ENCODE data around the gene MYOCD. TPM values are rescaled to one million over a fixed set of nuclear protein-coding genes. Genes with fewer than 3 reads are reported as not detected.

The MYOCD gene
- total RNA-seq, 1 experiment from 2014 or later: 2.6 TPM

GRCh38 chr17:12729086-12729485, 63.4 kb downstream of the MYOCD start:
- no peaks in the 10 kb centered on the region for H3K9me3 Mint-ChIP-seq (ENCODE audit: unreplicated experiment)
- no peak for TF ChIP-seq CTCF (IDR thresholded peaks at IDR 0.05; ENCODE audit: insufficient read depth in 1 of 2, low read depth in 1 of 2, low read length in 1 of 2, severe bottlenecking in 1 of 2, unreplicated experiment in 1 of 2)
- Histone ChIP-seq H3K36me3 (ENCODE audit: control insufficient read depth, insufficient read depth, low read length) (no peaks in the 10 kb centered on the region), H3K4me1 (peaks cover 14% of the 10 kb centered on the region), H3K27me3 (replicated peaks; ENCODE audit: control insufficient read depth, insufficient read depth, low read length) (no peaks in the 10 kb centered on the region), H3K9me3 (no peaks in the 10 kb centered on the region), H3K4me3 (ENCODE audit: low read depth, low read length) (no peak overlapping the region)
- H3K4me3 Mint-ChIP-seq (ENCODE audit: unreplicated experiment): no peak overlapping the region
- no peaks in the 10 kb centered on the region for H3K36me3 Mint-ChIP-seq (ENCODE audit: insufficient read depth, unreplicated experiment)
- H3K27me3 Mint-ChIP-seq (ENCODE audit: insufficient read depth, unreplicated experiment): no peaks in the 10 kb centered on the region
- peaks cover 7% of the 10 kb centered on the region for H3K4me1 Mint-ChIP-seq (ENCODE audit: low read depth, unreplicated experiment)
- peak overlapping the region; percentile 64 for H3K27ac Mint-ChIP-seq (ENCODE audit: unreplicated experiment)
- CTCF ChIA-PET: no interaction called here
- no peak for DNase-seq
- POLR2A ChIA-PET: no interaction called here
- BruUV-seq (replicated peaks): no TSS peak
- intact Hi-C loops (cut with micrococcal nuclease; ENCODE audit: unreplicated experiment): no loop called here

- Mint-ChIP-seq H3K9me3 (ENCODE audit: unreplicated experiment) (no peaks in the 10 kb centered on the region), H3K27me3 (ENCODE audit: insufficient read depth, unreplicated experiment) (no peaks in the 10 kb centered on the region), H3K4me3 (ENCODE audit: unreplicated experiment) (peak overlapping the region; percentile 52), H3K4me1 (ENCODE audit: low read depth, unreplicated experiment) (peaks cover 7% of the 10 kb centered on the region), H3K27ac (ENCODE audit: unreplicated experiment) (peak overlapping the region; percentile 64), H3K36me3 (ENCODE audit: insufficient read depth, unreplicated experiment) (no peaks in the 10 kb centered on the region)
- DNase-seq: no peak
- no peak for TF ChIP-seq CTCF (IDR thresholded peaks at IDR 0.05; ENCODE audit: insufficient read depth in 1 of 2, low read depth in 1 of 2, low read length in 1 of 2, severe bottlenecking in 1 of 2, unreplicated experiment in 1 of 2)
- H3K9me3 ChIP-seq: no peaks in the 10 kb centered on the region
- intact Hi-C loops (cut with micrococcal nuclease; ENCODE audit: unreplicated experiment): no loop called here
- POLR2A ChIA-PET: no interaction called here
- no peaks in the 10 kb centered on the region for H3K27me3 ChIP-seq (replicated peaks; ENCODE audit: control insufficient read depth, insufficient read depth, low read length)
- CTCF ChIA-PET: no interaction called here
- peaks cover 14% of the 10 kb centered on the region for H3K4me1 ChIP-seq
- BruUV-seq (replicated peaks): TSS peak; percentile 91
- H3K36me3 ChIP-seq (ENCODE audit: control insufficient read depth, insufficient read depth, low read length): no peaks in the 10 kb centered on the region
- no peak overlapping the region for H3K4me3 ChIP-seq (ENCODE audit: low read depth, low read length)
These were observed 64.7 kb downstream of the MYOCD start for GRCh38 chr17:12730421-12730820.

GRCh38 chr17:12730931-12731521, 65.3 kb downstream of the MYOCD start:
- Mint-ChIP-seq H3K4me3 (ENCODE audit: unreplicated experiment) (peak overlapping the region; percentile 52), H3K27me3 (ENCODE audit: insufficient read depth, unreplicated experiment) (no peaks in the 10 kb centered on the region), H3K9me3 (ENCODE audit: unreplicated experiment) (no peaks in the 10 kb centered on the region), H3K4me1 (ENCODE audit: low read depth, unreplicated experiment) (peaks cover 7% of the 10 kb centered on the region), H3K36me3 (ENCODE audit: insufficient read depth, unreplicated experiment) (no peaks in the 10 kb centered on the region), H3K27ac (ENCODE audit: unreplicated experiment) (peak overlapping the region; percentile 64)
- Histone ChIP-seq H3K4me1 (peaks cover 14% of the 10 kb centered on the region), H3K27me3 (replicated peaks; ENCODE audit: control insufficient read depth, insufficient read depth, low read length) (no peaks in the 10 kb centered on the region), H3K36me3 (ENCODE audit: control insufficient read depth, insufficient read depth, low read length) (no peaks in the 10 kb centered on the region), H3K9me3 (no peaks in the 10 kb centered on the region), H3K4me3 (ENCODE audit: low read depth, low read length) (no peak overlapping the region)
- peak; percentile 81 to 90 for DNase-seq
- ChIA-PET CTCF (no interaction called here), POLR2A (interaction anchor here (0.9 kb wide), 1 partner anchor 11 kb away, joined by 3 read pairs; no protein-coding TSS in a partner anchor)
- no TSS peak for BruUV-seq (replicated peaks)
- no peak for TF ChIP-seq CTCF (IDR thresholded peaks at IDR 0.05; ENCODE audit: insufficient read depth in 1 of 2, low read depth in 1 of 2, low read length in 1 of 2, severe bottlenecking in 1 of 2, unreplicated experiment in 1 of 2)
- intact Hi-C loops (cut with micrococcal nuclease; ENCODE audit: unreplicated experiment): no loop called here
